Mesenchymal stem cell (in vitro differentiated cells and primary cell): ENCODE data around the gene KIF1A.

Source experiments
- DNase-seq: peaks from one replicate; pipeline ENCODE4 v3.0.0-alpha.2; 2013
- H2AFZ ChIP-seq: one replicate; pipeline ENCODE4 v1.6.1; 2013; ENCODE audit warnings: low read depth, mild to moderate bottlenecking, control low read depth, inconsistent platforms, low read length, moderate library complexity
- H2AK5ac ChIP-seq: 2 replicates; pipeline ENCODE4 v1.6.1; 2013; ENCODE audit warnings: low read length, moderate library complexity, mild to moderate bottlenecking, inconsistent platforms; ENCODE audit not compliant: severe bottlenecking
- H2BK120ac ChIP-seq: one replicate; pipeline ENCODE4 v1.6.1; 2013; ENCODE audit warnings: low read depth, mild to moderate bottlenecking, inconsistent platforms, low read length, moderate library complexity
- H2BK12ac ChIP-seq, 2 experiments: one replicate each; pipeline ENCODE4 v1.6.1; 2013; ENCODE audit warnings: inconsistent platforms in 2 of 2, low read length in 2 of 2, mild to moderate bottlenecking in 2 of 2, moderate library complexity in 2 of 2, control low read depth in 1 of 2
- H2BK15ac ChIP-seq: one replicate; pipeline ENCODE4 v1.6.1; 2013; ENCODE audit warnings: mild to moderate bottlenecking, low read depth, inconsistent platforms; ENCODE audit not compliant: poor library complexity, severe bottlenecking
- H2BK5ac ChIP-seq: 2 replicates; pipeline ENCODE4 v1.6.1; 2013; ENCODE audit warnings: low read depth, mild to moderate bottlenecking, low read length, control low read depth, inconsistent platforms; ENCODE audit not compliant: poor library complexity, severe bottlenecking
- H3K14ac ChIP-seq, 2 experiments: one replicate each; pipeline ENCODE4 v1.6.1; 2013; ENCODE audit warnings: inconsistent platforms in 2 of 2, low read length in 2 of 2, control low read depth in 1 of 2, mild to moderate bottlenecking in 1 of 2, moderate library complexity in 1 of 2
- H3K18ac ChIP-seq, 2 experiments: one replicate each; pipeline ENCODE4 v1.6.1; 2013; ENCODE audit warnings: inconsistent platforms in 2 of 2, low read length in 2 of 2, control low read depth in 1 of 2, low read depth in 1 of 2, mild to moderate bottlenecking in 1 of 2
- H3K23ac ChIP-seq, 2 experiments: one replicate each; pipeline ENCODE4 v1.6.1; 2013; ENCODE audit warnings: inconsistent platforms in 2 of 2, low read length in 2 of 2, mild to moderate bottlenecking in 2 of 2, moderate library complexity in 2 of 2, control low read depth in 1 of 2
- H3K27ac ChIP-seq: 2 replicates; pipeline ENCODE4 v1.5.1; 2013; ENCODE audit warnings: mild to moderate bottlenecking, moderate library complexity, low read length, control low read depth, inconsistent platforms; ENCODE audit not compliant: poor library complexity, severe bottlenecking
- H3K27me3 ChIP-seq, 2 experiments: 2 replicates each; pipeline versions ENCODE4 v1.6.1 to v1.7.0; 2013; ENCODE audit warnings: low read length in 2 of 2, mild to moderate bottlenecking in 2 of 2, moderate library complexity in 2 of 2, control low read depth in 1 of 2, inconsistent platforms in 1 of 2; ENCODE audit not compliant: control insufficient read depth in 1 of 2, insufficient read depth in 1 of 2
- H3K36me3 ChIP-seq, 2 experiments: 2 replicates each; pipeline versions ENCODE4 v1.6.1 to v1.7.0; 2013; ENCODE audit warnings: low read length in 2 of 2, control low read depth in 1 of 2, inconsistent platforms in 1 of 2, low read depth in 1 of 2, mild to moderate bottlenecking in 1 of 2; ENCODE audit not compliant: insufficient read depth in 2 of 2, control insufficient read depth in 1 of 2
- H3K4ac ChIP-seq, 2 experiments: one replicate each; pipeline ENCODE4 v1.6.1; 2013; ENCODE audit warnings: inconsistent platforms in 2 of 2, low read length in 2 of 2, mild to moderate bottlenecking in 2 of 2, moderate library complexity in 2 of 2, control low read depth in 1 of 2, low read depth in 1 of 2
- H3K4me1 ChIP-seq: 2 replicates; pipeline ENCODE4 v1.6.1; 2013; ENCODE audit warnings: low read depth, low read length, control low read depth; ENCODE audit not compliant: control insufficient read depth, insufficient read depth
- H3K4me2 ChIP-seq: 2 replicates; pipeline ENCODE4 v1.6.1; 2013; ENCODE audit warnings: low read length, mild to moderate bottlenecking, inconsistent platforms; ENCODE audit not compliant: poor library complexity, severe bottlenecking
- H3K4me3 ChIP-seq, 2 experiments: 2 replicates each; pipeline versions ENCODE4 v1.5.1 to v1.7.0; 2013; ENCODE audit warnings: low read length in 2 of 2, mild to moderate bottlenecking in 2 of 2, control low read depth in 1 of 2, low read depth in 1 of 2; ENCODE audit not compliant: insufficient read depth in 1 of 2
- H3K79me1 ChIP-seq: replicated peaks from 2 replicates; pipeline ENCODE4 v1.6.1; 2013; ENCODE audit warnings: mild to moderate bottlenecking, control low read depth, low read length, inconsistent platforms; ENCODE audit not compliant: poor library complexity, severe bottlenecking
- H3K9ac ChIP-seq: 2 replicates; pipeline ENCODE4 v1.7.0; 2013; ENCODE audit warnings: mild to moderate bottlenecking, low read length, moderate library complexity
- H3K9me3 ChIP-seq: 2 replicates; pipeline ENCODE4 v1.7.0; 2013; ENCODE audit warnings: mild to moderate bottlenecking, low read length; ENCODE audit not compliant: control insufficient read depth
- H4K8ac ChIP-seq: one replicate; pipeline ENCODE4 v1.6.1; 2013; ENCODE audit warnings: inconsistent platforms, mild to moderate bottlenecking, low read length, moderate library complexity
- H4K91ac ChIP-seq: one replicate; pipeline ENCODE4 v1.6.1; 2013; ENCODE audit warnings: mild to moderate bottlenecking, low read length, inconsistent platforms
- WGBS: methylation state at CpG from one replicate; pipeline ENCODE4 v1.1.7; 2013; ENCODE audit warnings: mixed read lengths; 5-methylcytosine and 5-hydroxymethylcytosine counted together

KIF1A gene

DNA sequence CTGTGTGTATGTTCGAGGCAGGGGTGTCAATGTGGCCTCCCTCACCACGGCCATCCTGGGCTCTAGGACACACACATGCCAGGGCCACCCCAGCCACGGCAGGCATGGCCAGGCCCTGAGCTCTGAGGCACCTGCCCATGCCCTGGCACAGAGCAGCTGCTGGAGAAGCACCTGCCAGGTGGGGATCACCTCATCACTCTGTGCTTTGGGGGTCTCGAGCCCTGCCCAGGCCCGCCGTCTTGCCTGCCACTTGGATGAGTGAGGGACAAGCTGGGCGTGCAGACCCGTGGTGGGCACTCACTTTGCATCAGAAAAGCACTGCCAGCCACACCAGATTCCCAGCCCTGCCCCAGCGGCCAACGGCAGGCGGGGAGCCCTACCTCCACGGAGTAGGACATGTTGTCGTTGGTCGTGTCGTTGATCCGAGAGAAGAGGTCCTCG is 33.1 kb downstream of the KIF1A start:
- Histone ChIP-seq H4K8ac (no peak overlapping the region), H3K36me3 (no peaks in the 10 kb centered on the region), H3K4me3 (no peak overlapping the region), H3K27ac (no peak overlapping the region), H2BK120ac (no peak overlapping the region), H3K27me3 (peaks cover 0 to 39% of the 10 kb centered on the region in 2 experiments), H3K9me3 (no peaks in the 10 kb centered on the region), H2AFZ (no peak overlapping the region), H2BK15ac (no peak overlapping the region), H3K18ac (no peak overlapping the region), H3K4me1 (no peaks in the 10 kb centered on the region), H3K9ac (no peak overlapping the region), H3K23ac (no peak overlapping the region), H2AK5ac (no peak overlapping the region), H3K4me2 (no peak overlapping the region), H3K14ac (no peak overlapping the region), H2BK5ac (no peak overlapping the region), H3K4ac (no peak overlapping the region), H4K91ac (no peak overlapping the region), H3K79me1 (no peaks in the 10 kb centered on the region), H2BK12ac (no peak overlapping the region)
- WGBS: 83% methylated on average over 16 of the region's 17 CpGs
- DNase-seq: no peak

DNA sequence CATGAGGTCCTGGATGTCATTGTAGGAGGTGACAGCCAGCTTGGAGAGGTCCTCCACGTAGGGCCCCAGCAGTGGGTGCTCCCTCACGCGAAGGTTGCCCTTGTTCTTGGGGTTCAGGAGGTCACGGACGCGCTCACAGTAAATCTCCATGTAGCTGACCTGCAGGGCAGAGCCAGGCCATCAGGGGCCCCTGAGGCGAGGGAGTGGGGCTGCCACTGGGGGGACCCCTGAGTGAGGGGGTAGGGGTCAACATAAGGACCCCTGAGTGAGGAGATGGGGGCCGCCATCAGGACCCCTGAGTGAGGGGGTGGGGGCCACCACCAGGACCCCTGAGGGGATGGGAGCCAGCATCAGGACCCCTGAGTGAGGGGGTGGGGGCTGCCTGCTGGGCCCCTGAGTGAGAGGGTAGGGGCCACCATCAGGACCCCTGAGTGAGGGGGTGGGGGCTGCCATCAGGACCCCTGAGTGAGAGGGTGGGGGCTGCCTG is 33.6 kb downstream of the KIF1A start:
- no peak overlapping the region for H3K4ac ChIP-seq
- no peak overlapping the region for H2BK12ac ChIP-seq
- peaks cover 0 to 3% of the 10 kb centered on the region in 2 experiments for H3K36me3 ChIP-seq
- H4K91ac ChIP-seq: no peak overlapping the region
- DNase-seq: no peak
- H3K4me3 ChIP-seq: no peak overlapping the region
- no peak overlapping the region for H2BK120ac ChIP-seq
- no peak overlapping the region for H4K8ac ChIP-seq
- no peak overlapping the region for H2BK15ac ChIP-seq
- no peak overlapping the region for H3K27ac ChIP-seq
- no peak overlapping the region for H2AFZ ChIP-seq
- H3K14ac ChIP-seq: no peak overlapping the region
- no peak overlapping the region for H2BK5ac ChIP-seq
- H3K23ac ChIP-seq: no peak overlapping the region
- H3K9ac ChIP-seq: no peak overlapping the region
- H3K18ac ChIP-seq: no peak overlapping the region
- no peak overlapping the region for H2AK5ac ChIP-seq
- no peaks in the 10 kb centered on the region for H3K79me1 ChIP-seq
- 80% methylated on average over 8 of the region's 8 CpGs for WGBS
- H3K27me3 ChIP-seq: peaks cover 0 to 43% of the 10 kb centered on the region in 2 experiments
- no peak overlapping the region for H3K4me2 ChIP-seq
- no peaks in the 10 kb centered on the region for H3K9me3 ChIP-seq
- no peaks in the 10 kb centered on the region for H3K4me1 ChIP-seq

DNA sequence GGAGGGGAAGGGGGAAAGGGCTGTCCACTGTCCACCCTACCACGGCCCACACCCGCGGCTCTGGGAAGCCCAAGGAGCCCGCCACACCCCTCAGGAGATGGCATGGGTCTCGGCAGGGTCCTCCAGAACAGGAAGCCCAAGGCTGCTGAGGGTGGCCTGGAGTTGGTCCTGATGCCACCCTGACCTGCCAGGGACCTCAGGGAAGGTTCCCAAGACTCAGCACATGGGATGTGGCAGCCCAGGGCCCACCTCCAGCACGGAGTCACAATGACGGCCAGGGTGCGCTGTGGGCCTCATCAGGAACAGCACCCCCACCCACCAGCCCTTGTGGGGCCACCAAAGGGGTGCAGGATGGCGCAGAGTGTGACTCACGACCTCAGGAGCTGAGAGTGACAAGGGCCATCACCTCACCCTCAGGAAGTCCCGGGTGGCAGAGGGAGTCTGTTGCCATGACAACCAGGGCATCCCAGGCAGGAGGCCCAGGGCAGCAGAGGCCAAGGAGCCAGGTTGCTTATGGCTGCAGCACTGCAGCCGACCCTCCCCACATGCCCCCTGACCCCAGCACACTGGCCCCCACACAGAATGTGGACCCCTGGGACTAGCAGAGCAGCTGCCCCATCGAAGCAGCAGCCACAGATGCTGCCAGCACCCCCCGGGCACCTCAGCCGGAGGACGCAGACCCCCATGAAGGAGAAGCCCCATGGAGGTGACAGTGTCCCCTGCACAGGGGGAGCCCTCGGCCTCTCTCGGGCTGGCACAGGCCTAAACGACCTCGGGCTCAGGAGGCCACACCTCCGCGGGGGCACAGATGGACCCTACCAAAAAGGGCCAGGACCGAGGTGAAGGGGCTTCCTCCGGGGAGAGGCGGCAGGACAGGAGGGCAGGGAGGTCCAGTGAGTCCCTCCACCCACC is 34.3 kb downstream of the KIF1A start:
- 77% methylated on average over 25 of the region's 25 CpGs for WGBS

DNA sequence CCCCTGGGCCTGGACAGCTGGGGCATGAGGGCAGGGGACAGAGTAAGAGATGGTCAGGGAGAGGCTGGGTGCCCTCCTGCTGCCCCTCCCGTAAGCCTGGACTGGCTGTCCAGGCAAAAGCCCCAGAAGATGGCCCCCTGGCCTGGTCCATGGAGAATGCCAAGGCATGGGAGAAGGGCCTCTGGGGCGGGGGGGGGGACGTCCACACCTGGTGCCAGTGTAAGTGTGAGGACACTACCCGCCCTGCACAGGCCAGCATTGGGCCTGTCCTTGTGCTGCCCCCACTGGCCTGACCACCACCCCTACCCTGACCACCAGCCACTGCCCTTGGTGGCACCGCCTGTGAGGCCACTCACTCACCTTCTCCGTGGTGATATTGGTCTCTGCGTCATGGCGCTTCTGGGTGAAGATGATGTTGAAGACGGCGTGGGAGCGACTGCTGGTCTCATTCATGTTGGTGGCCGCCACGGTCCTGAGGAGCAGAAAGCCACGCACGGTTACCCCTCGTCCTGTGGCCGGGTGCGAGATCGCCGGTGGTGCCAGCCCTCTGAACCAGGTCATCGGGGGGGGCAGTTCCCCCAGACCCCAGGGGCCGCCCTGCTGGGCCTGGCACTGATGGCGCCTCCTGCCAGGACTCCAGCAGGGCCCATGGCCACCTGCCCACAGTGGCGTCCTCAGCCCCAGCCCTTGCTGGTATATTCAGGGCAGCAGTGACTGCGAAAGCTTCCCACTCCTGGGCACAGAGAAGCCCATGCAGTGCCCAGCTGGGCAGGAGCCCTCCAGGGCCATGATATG is 35.2 kb downstream of the KIF1A start:
- no peak overlapping the region for H3K4ac ChIP-seq

More for the DNA sequence above, 34.3 kb downstream of the KIF1A start:
- Histone ChIP-seq H2BK5ac (no peak overlapping the region), H3K27ac (no peak overlapping the region), H3K14ac (no peak overlapping the region), H3K9ac (no peak overlapping the region), H2BK12ac (no peak overlapping the region), H4K8ac (no peak overlapping the region), H3K27me3 (peaks cover 0 to 40% of the 10 kb centered on the region in 2 experiments), H2AFZ (no peak overlapping the region), H3K9me3 (no peaks in the 10 kb centered on the region), H2BK120ac (no peak overlapping the region), H3K36me3 (peaks cover 0 to 3% of the 10 kb centered on the region in 2 experiments), H3K4ac (no peak overlapping the region), H3K4me2 (no peak overlapping the region), H3K4me3 (no peak overlapping the region), H2AK5ac (no peak overlapping the region), H3K23ac (no peak overlapping the region), H2BK15ac (no peak overlapping the region), H3K18ac (no peak overlapping the region), H3K4me1 (no peaks in the 10 kb centered on the region), H4K91ac (no peak overlapping the region), H3K79me1 (no peaks in the 10 kb centered on the region)
- DNase-seq: no peak

More for the DNA sequence above, 35.2 kb downstream of the KIF1A start:
- no peak for DNase-seq
- no peaks in the 10 kb centered on the region for H3K4me1 ChIP-seq
- H3K9me3 ChIP-seq: no peaks in the 10 kb centered on the region
- H3K4me2 ChIP-seq: no peak overlapping the region
- H2BK12ac ChIP-seq: no peak overlapping the region
- H3K4me3 ChIP-seq: no peak overlapping the region
- H4K91ac ChIP-seq: no peak overlapping the region
- no peak overlapping the region for H2BK5ac ChIP-seq
- no peak overlapping the region for H3K23ac ChIP-seq
- no peak overlapping the region for H3K27ac ChIP-seq
- no peak overlapping the region for H2BK15ac ChIP-seq
- peaks cover 0 to 44% of the 10 kb centered on the region in 2 experiments for H3K27me3 ChIP-seq
- no peak overlapping the region for H4K8ac ChIP-seq
- H3K9ac ChIP-seq: no peak overlapping the region
- H2AFZ ChIP-seq: no peak overlapping the region
- no peak overlapping the region for H2AK5ac ChIP-seq
- H3K36me3 ChIP-seq: peaks cover 0 to 3% of the 10 kb centered on the region in 2 experiments
- H3K14ac ChIP-seq: no peak overlapping the region
- H3K79me1 ChIP-seq: no peaks in the 10 kb centered on the region
- 89% methylated on average over 22 of the region's 25 CpGs for WGBS
- no peak overlapping the region for H3K18ac ChIP-seq
- no peak overlapping the region for H2BK120ac ChIP-seq
